Activated CD4-positive, alpha-beta memory T cell treated with anti-CD3 and anti-CD28 coated beads, Interleukin-2, amount 10 ng/mL, durations not matched to agents 7 days and 5 days (primary cell): Measurements from ENCODE around the gene AQP1. TPM values are rescaled to one million over a fixed set of nuclear protein-coding genes. Genes with fewer than 3 reads are reported as not detected.

Experiments used
- CTCF ChIA-PET: fragments of 350-600 bp; sonication (Branson Sonifier 250); formaldehyde crosslinking; loops from one replicate; lab custom pipeline; 2021; ENCODE audit warnings: antibody characterized with exemption, inconsistent platforms; lab: Charles Lee
- POLR2A ChIA-PET: fragments of 350-600 bp; sonication (Branson Sonifier 250); formaldehyde crosslinking; loops from one replicate; lab custom pipeline; 2021; ENCODE audit warnings: antibody characterized with exemption; lab: Charles Lee
- DNase-seq: peaks from one replicate; pipeline ENCODE4 v3.0.0-alpha.2; 2020
- H3K27ac Mint-ChIP-seq: one replicate; pipeline ENCODE4 v1.8.0; 2021; ENCODE audit warnings: mild to moderate bottlenecking, mixed read lengths
- H3K27me3 Mint-ChIP-seq: one replicate; pipeline ENCODE4 v1.8.0; 2021; ENCODE audit warnings: mixed read lengths
- H3K36me3 Mint-ChIP-seq: one replicate; pipeline ENCODE4 v1.8.0; 2021; ENCODE audit warnings: low read depth, mixed read lengths
- H3K4me1 Mint-ChIP-seq: one replicate; pipeline ENCODE4 v1.8.0; 2021; ENCODE audit warnings: mixed read lengths
- H3K4me3 Mint-ChIP-seq: one replicate; pipeline ENCODE4 v1.8.0; 2021; ENCODE audit warnings: mild to moderate bottlenecking, mixed read lengths
- H3K9me3 Mint-ChIP-seq: one replicate; pipeline ENCODE4 v1.8.0; 2021; ENCODE audit warnings: mixed read lengths
- total RNA-seq, 2 experiments: library from RNA; stranded (reverse); gene quantifications; one replicate each; pipeline ENCODE4 v1.2.3, GENCODE V29; 2021

AQP1 gene
- total RNA-seq, 2 experiments from 2014 or later, result 0.18 to 0.25 TPM

DNA sequence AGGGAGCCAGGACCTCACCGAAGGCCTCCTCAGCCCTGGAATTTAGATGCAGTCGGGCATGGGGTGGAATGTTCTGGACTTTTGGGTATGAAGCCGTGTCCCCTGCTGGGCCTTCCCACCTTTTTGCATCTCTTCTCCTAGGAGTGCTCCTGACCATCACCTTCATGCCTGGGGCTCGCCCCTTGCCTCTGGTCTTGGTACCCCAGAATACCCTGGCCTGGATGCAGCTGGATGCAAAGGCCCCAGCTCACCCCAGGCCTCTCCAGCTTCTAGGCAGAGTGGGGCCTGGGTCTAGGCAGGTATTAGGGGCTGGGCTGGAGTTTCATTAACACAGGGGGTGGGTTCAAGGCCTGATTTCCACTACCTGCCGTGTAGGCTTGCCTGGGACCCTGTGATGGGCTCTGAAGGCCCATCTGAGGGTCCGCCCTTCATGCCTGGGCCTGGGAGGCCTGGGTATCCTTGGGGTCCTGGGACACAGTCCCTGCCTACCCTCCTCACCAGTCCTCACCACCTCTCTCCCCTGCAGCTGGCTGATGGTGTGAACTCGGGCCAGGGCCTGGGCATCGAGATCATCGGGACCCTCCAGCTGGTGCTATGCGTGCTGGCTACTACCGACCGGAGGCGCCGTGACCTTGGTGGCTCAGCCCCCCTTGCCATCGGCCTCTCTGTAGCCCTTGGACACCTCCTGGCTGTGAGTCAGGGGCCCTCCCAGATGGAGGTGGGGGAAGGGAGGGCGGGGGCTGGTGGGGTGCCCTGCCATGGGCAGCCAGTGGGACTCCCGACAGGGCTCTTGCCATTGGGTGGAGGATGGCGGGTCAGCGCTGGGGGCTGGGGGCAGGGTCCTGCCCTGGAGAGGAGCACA, 10.1 kb downstream of the AQP1 start:
- CTCF ChIA-PET, result no interaction called here
- Mint-ChIP-seq H3K4me3 (no peak overlapping the region), H3K36me3 (no peaks in the 10 kb centered on the region), H3K27me3 (no peaks in the 10 kb centered on the region), H3K4me1 (no peaks in the 10 kb centered on the region), H3K9me3 (no peaks in the 10 kb centered on the region), H3K27ac (no peak overlapping the region)
- DNase-seq, result no peak
- POLR2A ChIA-PET, result no interaction called here

GRCh38 chr7:30922596-30922995, 10.9 kb downstream of the AQP1 start:
- Mint-ChIP-seq H3K27ac (no peak overlapping the region), H3K4me3 (no peak overlapping the region), H3K4me1 (no peaks in the 10 kb centered on the region), H3K36me3 (no peaks in the 10 kb centered on the region), H3K27me3 (no peaks in the 10 kb centered on the region), H3K9me3 (no peaks in the 10 kb centered on the region)
- CTCF ChIA-PET, result no interaction called here
- POLR2A ChIA-PET, result no interaction called here
- no peak for DNase-seq

DNA sequence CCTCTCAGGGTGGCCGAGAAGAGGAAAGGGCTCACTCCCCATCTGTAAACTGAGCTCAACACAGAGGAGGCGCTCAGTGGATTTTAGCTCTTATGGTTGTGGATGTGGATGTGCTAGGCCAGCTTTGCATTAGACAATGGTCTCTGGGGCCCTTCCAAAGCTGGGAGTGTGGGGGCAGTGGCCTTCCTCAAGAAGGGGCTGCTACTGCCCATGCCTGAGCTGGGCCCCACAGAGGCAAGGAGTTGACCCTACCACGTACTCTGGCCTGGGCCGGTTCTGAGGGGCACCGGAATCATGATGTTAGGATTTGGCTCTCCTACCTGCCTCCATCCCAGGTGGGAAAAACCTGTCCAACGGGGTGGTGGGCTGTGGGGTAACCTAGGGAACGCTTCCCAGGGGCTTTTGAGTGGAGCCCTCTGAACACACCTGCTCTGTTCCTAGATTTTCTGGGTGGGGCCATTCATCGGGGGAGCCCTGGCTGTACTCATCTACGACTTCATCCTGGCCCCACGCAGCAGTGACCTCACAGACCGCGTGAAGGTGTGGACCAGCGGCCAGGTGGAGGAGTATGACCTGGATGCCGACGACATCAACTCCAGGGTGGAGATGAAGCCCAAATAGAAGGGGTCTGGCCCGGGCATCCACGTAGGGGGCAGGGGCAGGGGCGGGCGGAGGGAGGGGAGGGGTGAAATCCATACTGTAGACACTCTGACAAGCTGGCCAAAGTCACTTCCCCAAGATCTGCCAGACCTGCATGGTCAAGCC, 11.5 kb downstream of the AQP1 start:
- Mint-ChIP-seq H3K4me1 (no peaks in the 10 kb centered on the region), H3K4me3 (no peak overlapping the region), H3K9me3 (no peaks in the 10 kb centered on the region), H3K36me3 (no peaks in the 10 kb centered on the region), H3K27me3 (no peaks in the 10 kb centered on the region), H3K27ac (no peak overlapping the region)
- ChIA-PET POLR2A (no interaction called here), CTCF (no interaction called here)
- DNase-seq, result no peak

DNA sequence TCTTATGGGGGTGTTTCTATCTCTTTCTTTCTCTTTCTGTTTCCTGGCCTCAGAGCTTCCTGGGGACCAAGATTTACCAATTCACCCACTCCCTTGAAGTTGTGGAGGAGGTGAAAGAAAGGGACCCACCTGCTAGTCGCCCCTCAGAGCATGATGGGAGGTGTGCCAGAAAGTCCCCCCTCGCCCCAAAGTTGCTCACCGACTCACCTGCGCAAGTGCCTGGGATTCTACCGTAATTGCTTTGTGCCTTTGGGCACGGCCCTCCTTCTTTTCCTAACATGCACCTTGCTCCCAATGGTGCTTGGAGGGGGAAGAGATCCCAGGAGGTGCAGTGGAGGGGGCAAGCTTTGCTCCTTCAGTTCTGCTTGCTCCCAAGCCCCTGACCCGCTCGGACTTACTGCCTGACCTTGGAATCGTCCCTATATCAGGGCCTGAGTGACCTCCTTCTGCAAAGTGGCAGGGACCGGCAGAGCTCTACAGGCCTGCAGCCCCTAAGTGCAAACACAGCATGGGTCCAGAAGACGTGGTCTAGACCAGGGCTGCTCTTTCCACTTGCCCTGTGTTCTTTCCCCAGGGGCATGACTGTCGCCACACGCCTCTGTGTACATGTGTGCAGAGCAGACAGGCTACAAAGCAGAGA, 12.2 kb downstream of the AQP1 start:
- peak; percentile 9 for DNase-seq
- Mint-ChIP-seq H3K9me3 (no peaks in the 10 kb centered on the region), H3K27me3 (no peaks in the 10 kb centered on the region), H3K4me3 (no peak overlapping the region), H3K36me3 (no peaks in the 10 kb centered on the region), H3K4me1 (no peaks in the 10 kb centered on the region), H3K27ac (no peak overlapping the region)
- ChIA-PET CTCF (interaction anchor here (1.4 kb wide), 1 partner anchor 15 kb away, joined by 7 read pairs; no protein-coding TSS in a partner anchor), POLR2A (no interaction called here)

GRCh38 chr7:30924624-30925023, 13.0 kb downstream of the AQP1 start:
- Mint-ChIP-seq H3K4me1 (no peaks in the 10 kb centered on the region), H3K9me3 (no peaks in the 10 kb centered on the region), H3K36me3 (no peaks in the 10 kb centered on the region), H3K4me3 (no peak overlapping the region), H3K27ac (no peak overlapping the region), H3K27me3 (no peaks in the 10 kb centered on the region)
- peak; percentile 8 for DNase-seq
- ChIA-PET CTCF (interaction anchor here (1.4 kb wide), 1 partner anchor 14 kb away, joined by 7 read pairs; no protein-coding TSS in a partner anchor), POLR2A (no interaction called here)

- H3K27ac Mint-ChIP-seq, result no peak overlapping the region
- ChIA-PET POLR2A (no interaction called here), CTCF (interaction anchor here (1.4 kb wide), 1 partner anchor 14 kb away, joined by 7 read pairs; no protein-coding TSS in a partner anchor)
- H3K4me1 Mint-ChIP-seq, result no peaks in the 10 kb centered on the region
- no peaks in the 10 kb centered on the region for H3K9me3 Mint-ChIP-seq
- H3K27me3 Mint-ChIP-seq, result no peaks in the 10 kb centered on the region
- no peak overlapping the region for H3K4me3 Mint-ChIP-seq
- DNase-seq, result peak; percentile 9
- no peaks in the 10 kb centered on the region for H3K36me3 Mint-ChIP-seq
Observed at GRCh38 chr7:30925117-30925516, 13.5 kb downstream of the AQP1 start.

DNA sequence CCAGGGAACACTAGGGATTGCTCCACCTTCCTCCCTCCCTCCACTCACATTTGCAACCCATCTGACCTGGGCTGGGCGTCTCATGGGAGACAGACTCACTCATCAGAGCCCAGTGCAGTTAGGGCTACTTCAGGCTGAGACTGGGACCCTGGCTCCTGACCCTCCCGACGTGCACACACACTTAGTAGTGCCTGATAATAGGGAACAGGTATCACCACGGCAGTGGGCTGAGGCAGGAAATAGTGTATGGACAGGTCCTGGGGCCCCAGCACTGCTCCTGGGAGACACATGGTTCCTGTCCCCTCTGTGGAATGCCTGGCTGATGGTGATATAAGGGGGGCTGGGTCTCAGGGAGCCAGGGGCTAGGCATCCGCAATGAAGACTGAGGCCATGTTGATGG, 14.3 kb downstream of the AQP1 start:
- Mint-ChIP-seq H3K27me3 (no peaks in the 10 kb centered on the region), H3K4me1 (no peaks in the 10 kb centered on the region), H3K36me3 (no peaks in the 10 kb centered on the region), H3K9me3 (no peaks in the 10 kb centered on the region), H3K27ac (no peak overlapping the region), H3K4me3 (no peak overlapping the region)
- POLR2A ChIA-PET, result no interaction called here
- DNase-seq, result no peak
- CTCF ChIA-PET, result no interaction called here

DNA sequence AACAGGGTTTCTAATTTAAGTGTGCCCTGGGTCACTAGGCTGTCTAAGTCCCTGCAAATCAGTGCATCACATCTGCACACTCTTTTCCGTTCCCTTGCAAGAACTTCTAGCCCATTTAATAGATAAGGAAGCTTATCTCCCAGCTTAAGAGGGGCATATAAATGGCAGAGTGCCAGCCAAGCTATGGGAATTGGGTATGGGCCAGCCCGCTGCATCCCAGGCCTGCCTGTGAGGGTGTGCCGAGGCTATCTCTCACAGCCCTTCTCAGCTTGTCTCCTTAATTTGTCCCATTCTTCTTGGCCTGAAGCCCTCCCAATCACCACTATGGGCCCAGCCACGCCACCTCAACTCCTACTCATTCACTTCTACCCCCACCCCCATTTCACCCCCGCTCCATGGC, 14.7 kb downstream of the AQP1 start:
- ChIA-PET POLR2A (no interaction called here), CTCF (no interaction called here)
- peak; percentile 8 for DNase-seq
- Mint-ChIP-seq H3K9me3 (no peaks in the 10 kb centered on the region), H3K36me3 (no peaks in the 10 kb centered on the region), H3K4me3 (no peak overlapping the region), H3K27me3 (no peaks in the 10 kb centered on the region), H3K27ac (no peak overlapping the region), H3K4me1 (no peaks in the 10 kb centered on the region)

DNA sequence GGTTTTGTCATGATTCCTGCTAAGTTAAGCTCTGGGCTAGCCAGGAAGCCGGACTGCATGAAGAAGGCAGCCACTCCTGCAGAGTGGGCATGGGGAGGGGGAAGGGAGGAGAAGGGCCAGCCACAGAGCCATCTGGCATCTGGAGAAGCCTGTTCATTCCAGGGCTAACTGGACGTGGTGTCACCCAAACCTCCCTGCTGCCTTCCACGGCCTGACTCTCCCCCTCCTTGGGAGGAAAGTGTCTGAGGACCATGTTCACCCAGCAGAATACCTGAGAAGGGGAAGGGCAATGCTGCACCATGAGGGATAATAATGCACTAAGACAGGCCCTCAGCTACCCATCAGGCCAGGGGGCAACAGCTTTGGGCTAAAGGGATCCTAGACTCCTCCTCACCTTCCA, 15.4 kb downstream of the AQP1 start:
- H3K36me3 Mint-ChIP-seq, result no peaks in the 10 kb centered on the region
- no peaks in the 10 kb centered on the region for H3K27me3 Mint-ChIP-seq
- H3K9me3 Mint-ChIP-seq, result no peaks in the 10 kb centered on the region
- H3K4me3 Mint-ChIP-seq, result no peak overlapping the region
- H3K4me1 Mint-ChIP-seq, result no peaks in the 10 kb centered on the region
- DNase-seq, result peak; percentile 9
- ChIA-PET CTCF (no interaction called here), POLR2A (no interaction called here)
- no peak overlapping the region for H3K27ac Mint-ChIP-seq

- no peaks in the 10 kb centered on the region for H3K36me3 Mint-ChIP-seq
- no peaks in the 10 kb centered on the region for H3K27me3 Mint-ChIP-seq
- ChIA-PET POLR2A (no interaction called here), CTCF (interaction anchor here (1.6 kb wide), 1 partner anchor 11 kb away, joined by 6 read pairs; no protein-coding TSS in a partner anchor)
- no peaks in the 10 kb centered on the region for H3K4me1 Mint-ChIP-seq
- H3K4me3 Mint-ChIP-seq, result no peak overlapping the region
- DNase-seq, result no peak
- H3K27ac Mint-ChIP-seq, result no peak overlapping the region
- H3K9me3 Mint-ChIP-seq, result no peaks in the 10 kb centered on the region
Observed at GRCh38 chr7:30927559-30927958, 15.9 kb downstream of the AQP1 start.

- POLR2A ChIA-PET, result no interaction called here
- H3K9me3 Mint-ChIP-seq, result no peaks in the 10 kb centered on the region
- CTCF ChIA-PET, result interaction anchor here (1.6 kb wide), 1 partner anchor 11 kb away, joined by 6 read pairs; no protein-coding TSS in a partner anchor
- no peaks in the 10 kb centered on the region for H3K27me3 Mint-ChIP-seq
- no peak overlapping the region for H3K27ac Mint-ChIP-seq
- no peak overlapping the region for H3K4me3 Mint-ChIP-seq
- H3K4me1 Mint-ChIP-seq, result no peaks in the 10 kb centered on the region
- H3K36me3 Mint-ChIP-seq, result no peaks in the 10 kb centered on the region
- no peak for DNase-seq
Observed at GRCh38 chr7:30928254-30928872, 16.7 kb downstream of the AQP1 start.

DNA sequence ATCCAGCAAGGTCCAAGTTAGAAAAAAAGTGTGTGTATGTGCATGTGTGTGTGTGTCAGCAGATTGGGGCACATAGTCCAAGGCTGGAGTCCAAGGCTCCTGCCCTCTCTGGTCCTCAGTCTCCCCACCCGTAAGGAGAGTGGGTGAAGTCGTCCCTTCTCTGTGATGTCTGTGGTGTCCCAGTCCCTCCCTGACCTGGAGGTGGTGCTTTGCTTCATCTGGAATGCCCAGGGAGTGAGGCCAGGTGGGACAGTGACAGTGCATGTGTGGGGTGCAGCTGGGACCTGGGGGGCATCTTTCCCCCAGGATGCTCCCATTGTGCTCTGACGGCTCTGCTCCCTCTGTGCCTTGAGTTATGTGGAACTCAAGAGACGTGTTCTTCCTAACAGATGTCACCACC, 18.0 kb downstream of the AQP1 start:
- CTCF ChIA-PET, result interaction anchor here (1.6 kb wide), 1 partner anchor 9 kb away, joined by 10 read pairs; no protein-coding TSS in a partner anchor
- no peaks in the 10 kb centered on the region for H3K9me3 Mint-ChIP-seq
- H3K27ac Mint-ChIP-seq, result no peak overlapping the region
- DNase-seq, result no peak
- H3K27me3 Mint-ChIP-seq, result no peaks in the 10 kb centered on the region
- H3K4me3 Mint-ChIP-seq, result no peak overlapping the region
- H3K4me1 Mint-ChIP-seq, result no peaks in the 10 kb centered on the region
- POLR2A ChIA-PET, result no interaction called here
- no peaks in the 10 kb centered on the region for H3K36me3 Mint-ChIP-seq
